Natural killer cell (primary cell): ENCODE results near the gene LRFN3. TPM values are rescaled to one million over a fixed set of nuclear protein-coding genes. Genes with fewer than 3 reads are reported as not detected.

ENCODE experiments used
- ATAC-seq, 3 donors: fragments of 150-1000 bp in 2 of 3; fragments of 200-7000 bp in 1 of 3; cut with Tn5 transposase; 1 replicate in 1 of 3; 2 replicates in 2 of 3; pipeline ENCODE4 v1.10.0; 2021; ENCODE audit warnings: mild to moderate bottlenecking in 2 of 3, moderate library complexity in 2 of 3
- DNase-seq, 2 donors: peaks; one replicate each; pipeline versions ENCODE4 v3.0.0 to v3.0.0-alpha.2; 2013 to 2021; ENCODE audit warnings: mixed read lengths in 1 of 2
- H3K27ac ChIP-seq: one replicate; pipeline ENCODE4 v1.5.1; 2013; ENCODE audit warnings: mild to moderate bottlenecking, low read length
- H3K27me3 ChIP-seq: one replicate; pipeline ENCODE4 v1.6.1; 2013; ENCODE audit warnings: low read length; ENCODE audit not compliant: control insufficient read depth, insufficient read depth
- H3K36me3 ChIP-seq: one replicate; pipeline ENCODE4 v1.6.1; 2013; ENCODE audit warnings: low read length; ENCODE audit not compliant: control insufficient read depth, insufficient read depth
- H3K4me1 ChIP-seq: one replicate; pipeline ENCODE4 v1.6.1; 2013; ENCODE audit warnings: low read length; ENCODE audit not compliant: control insufficient read depth, insufficient read depth
- H3K4me3 ChIP-seq: one replicate; pipeline ENCODE4 v1.5.1; 2013; ENCODE audit warnings: low read length
- H3K9me3 ChIP-seq: one replicate; pipeline ENCODE4 v1.6.1; 2013; ENCODE audit warnings: low read length; ENCODE audit not compliant: control insufficient read depth, insufficient read depth
- H3K27ac Mint-ChIP-seq, 2 donors: one replicate each; pipeline ENCODE4 v1.8.0; 2022; ENCODE audit warnings: mild to moderate bottlenecking in 2 of 2, mixed read lengths in 2 of 2, moderate library complexity in 1 of 2
- H3K27me3 Mint-ChIP-seq, 2 donors: one replicate each; pipeline ENCODE4 v1.8.0; 2022; ENCODE audit warnings: low read depth in 2 of 2, mixed read lengths in 2 of 2
- H3K36me3 Mint-ChIP-seq: one replicate; pipeline ENCODE4 v1.8.0; 2022; ENCODE audit warnings: mixed read lengths
- H3K4me1 Mint-ChIP-seq, 2 donors: one replicate each; pipeline ENCODE4 v1.8.0; 2022; ENCODE audit warnings: mixed read lengths in 2 of 2
- H3K4me3 Mint-ChIP-seq: one replicate; pipeline ENCODE4 v1.8.0; 2022; ENCODE audit warnings: mild to moderate bottlenecking, moderate library complexity, mixed read lengths
- H3K9me3 Mint-ChIP-seq, 2 donors: one replicate each; pipeline ENCODE4 v1.8.0; 2022; ENCODE audit warnings: mixed read lengths in 2 of 2
- CTCF ChIP-seq: fragments of 200-600 bp; IDR thresholded peaks from one replicate; pipeline ENCODE4 v1.8.0; 2022; ENCODE audit warnings: antibody characterized with exemption
- WGBS: methylation state at CpG from one replicate; pipeline ENCODE4 v1.1.7; 2013; ENCODE audit warnings: missing lambda C conversion rate; ENCODE audit not compliant: insufficient coverage; 5-methylcytosine and 5-hydroxymethylcytosine counted together
- intact Hi-C: fragments of 100-400 bp; cut with micrococcal nuclease; formaldehyde crosslinking; loops from one replicate; pipeline ENCODE4 v1.14.2; 2022
- total RNA-seq, 4 donors: library from RNA; stranded (reverse); fragments of 120-200 nt in 1 of 4; gene quantifications; one replicate each; pipeline versions ENCODE4 v1.2.3 to v1.2.4, GENCODE V29; 2013 to 2022

LRFN3 gene
- 1 to 10 TPM; 2.6 to 9.3 (median 3.2) TPM for total RNA-seq
- 1.1 TPM for total RNA-seq (2013)

DNA sequence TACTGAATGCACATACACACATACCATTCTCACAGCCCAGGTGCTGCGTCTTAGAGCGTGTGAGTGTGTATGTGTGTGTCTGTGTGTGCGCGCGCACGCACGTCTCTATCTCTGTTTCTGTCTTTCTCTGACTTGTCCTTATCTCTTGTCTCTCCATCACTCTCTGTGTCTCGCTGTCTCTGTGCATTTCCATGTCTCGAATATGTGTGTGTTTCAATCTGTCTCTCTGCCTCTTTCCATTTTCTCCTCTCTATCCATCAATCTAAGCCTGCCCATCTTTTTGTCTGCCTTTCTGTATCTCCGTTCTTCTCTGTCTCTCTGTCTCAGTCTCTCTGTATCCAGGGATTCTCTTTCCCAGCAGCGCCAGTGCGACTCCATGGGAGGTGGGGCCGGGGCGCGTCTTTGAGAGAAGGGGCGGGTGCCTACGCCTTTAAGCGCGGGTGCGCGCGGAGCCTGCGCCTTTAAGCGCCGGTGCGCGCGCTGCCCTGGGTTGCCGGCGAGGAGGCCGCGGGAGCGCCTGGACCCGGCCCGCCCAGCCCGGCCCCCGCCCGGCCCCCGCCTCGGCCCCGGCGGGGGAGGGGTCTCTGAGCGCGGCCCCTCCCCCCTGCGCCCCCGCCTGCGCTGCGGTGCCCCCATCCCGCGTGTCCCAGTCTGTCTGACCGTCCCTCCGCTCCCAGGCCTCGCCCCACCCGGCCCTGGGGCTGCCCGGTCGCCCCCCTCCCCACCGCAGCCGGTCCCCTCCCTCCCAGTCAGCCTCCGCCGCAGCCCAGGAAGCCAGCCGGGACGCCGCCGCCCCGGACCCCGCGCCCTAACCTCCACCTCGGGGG, at the start of gene LRFN3:
Gene LRFN3 (plus strand): TSS at position 464 of the 827 bp plus-strand sequence. CDS start 3,052 bp downstream, outside the sequence.
- peak within 1 kb of the TSS in 1 of 2 donors; percentile 55 for H3K27ac Mint-ChIP-seq
- ATAC-seq = no peak

GRCh38 chr19:35887197-35887596, 49.0 kb upstream of the LRFN3 start:
- Histone ChIP-seq H3K27me3 (no peaks in the 10 kb centered on the region), H3K27ac (no peak overlapping the region), H3K36me3 (peaks cover 44% of the 10 kb centered on the region), H3K4me1 (no peaks in the 10 kb centered on the region), H3K4me3 (no peak overlapping the region), H3K9me3 (no peaks in the 10 kb centered on the region)
- Mint-ChIP-seq H3K36me3 (peaks cover 11% of the 10 kb centered on the region), H3K27me3 (no peaks in the 10 kb centered on the region), H3K27ac (peak overlapping the region in 1 of 2 donors; percentile 67), H3K9me3 (no peaks in the 10 kb centered on the region), H3K4me1 (peaks cover 3 to 15% of the 10 kb centered on the region in 2 donors), H3K4me3 (no peak overlapping the region)
- intact Hi-C loops = no loop called here
- WGBS = 88% methylated on average over 5 of the region's 5 CpGs
- ATAC-seq (no peak), DNase-seq (no peak)
- TF ChIP-seq CTCF = no peak

More for the DNA sequence above, at the start of gene LRFN3:
- Mint-ChIP-seq H3K9me3 (no peaks in the 10 kb centered on the region), H3K27me3 (peaks cover 11 to 18% of the 10 kb centered on the region in 2 donors), H3K4me3 (peak within 1 kb of the TSS; percentile 66), H3K4me1 (peaks cover 13 to 33% of the 10 kb centered on the region in 2 donors), H3K36me3 (no peaks in the 10 kb centered on the region)
- DNase-seq = peak in 1 of 2 donors; percentile 71
- 2% methylated on average over 66 of the region's 68 CpGs for WGBS
- TF ChIP-seq CTCF = no peak
- H3K36me3 ChIP-seq = no peaks in the 10 kb centered on the region
- peak within 1 kb of the TSS; percentile 47 for H3K27ac ChIP-seq
- H3K4me3 ChIP-seq = peak within 1 kb of the TSS; percentile 39
- H3K4me1 ChIP-seq = peaks cover 29% of the 10 kb centered on the region
- intact Hi-C loops = loop anchor here (2.0 kb wide), 1 partner anchor 17 kb away; no protein-coding TSS in a partner anchor
- peaks cover 9% of the 10 kb centered on the region for H3K27me3 ChIP-seq
- no peaks in the 10 kb centered on the region for H3K9me3 ChIP-seq

DNA sequence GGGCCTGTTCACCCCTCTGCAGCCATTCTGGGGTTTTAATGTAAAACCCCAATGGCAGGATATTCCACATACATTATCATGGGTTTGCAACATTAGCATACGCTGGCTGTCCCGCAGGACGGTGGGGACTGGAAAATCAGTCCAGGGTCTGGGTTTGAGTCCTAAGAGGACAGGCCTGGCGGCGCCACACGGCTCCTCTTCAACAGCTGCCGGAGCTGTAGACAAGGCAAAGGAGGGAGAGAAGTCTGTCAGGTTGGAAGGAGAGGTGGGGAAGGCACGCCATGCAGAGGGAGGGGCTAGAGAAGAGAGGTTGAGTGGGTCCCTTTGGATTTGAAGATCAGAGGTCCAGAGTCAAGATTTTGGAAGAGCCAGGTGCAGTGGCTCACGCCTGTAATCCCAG, 47.8 kb upstream of the LRFN3 start:
- Mint-ChIP-seq H3K36me3 (peaks cover 18% of the 10 kb centered on the region), H3K4me3 (peak overlapping the region; percentile 17), H3K27ac (peak overlapping the region; percentile 6 to 67), H3K4me1 (peaks cover 4 to 11% of the 10 kb centered on the region in 2 donors), H3K27me3 (no peaks in the 10 kb centered on the region), H3K9me3 (no peaks in the 10 kb centered on the region)
- peaks cover 55% of the 10 kb centered on the region for H3K36me3 ChIP-seq
- ATAC-seq (no peak), DNase-seq (no peak)
- H3K4me1 ChIP-seq = no peaks in the 10 kb centered on the region
- no peaks in the 10 kb centered on the region for H3K9me3 ChIP-seq
- TF ChIP-seq CTCF = no peak
- intact Hi-C loops = no loop called here
- WGBS = 97% methylated on average over 9 of the region's 9 CpGs
- no peak overlapping the region for H3K27ac ChIP-seq
- no peak overlapping the region for H3K4me3 ChIP-seq
- no peaks in the 10 kb centered on the region for H3K27me3 ChIP-seq
